Measurements from ENCODE around the gene SH3BP4. TPM values are rescaled to one million over a fixed set of nuclear protein-coding genes. Genes with fewer than 3 reads are reported as not detected.

SH3BP4 gene
- total RNA-seq, 1 experiment from 2014 or later, result 93.8 TPM

DNA sequence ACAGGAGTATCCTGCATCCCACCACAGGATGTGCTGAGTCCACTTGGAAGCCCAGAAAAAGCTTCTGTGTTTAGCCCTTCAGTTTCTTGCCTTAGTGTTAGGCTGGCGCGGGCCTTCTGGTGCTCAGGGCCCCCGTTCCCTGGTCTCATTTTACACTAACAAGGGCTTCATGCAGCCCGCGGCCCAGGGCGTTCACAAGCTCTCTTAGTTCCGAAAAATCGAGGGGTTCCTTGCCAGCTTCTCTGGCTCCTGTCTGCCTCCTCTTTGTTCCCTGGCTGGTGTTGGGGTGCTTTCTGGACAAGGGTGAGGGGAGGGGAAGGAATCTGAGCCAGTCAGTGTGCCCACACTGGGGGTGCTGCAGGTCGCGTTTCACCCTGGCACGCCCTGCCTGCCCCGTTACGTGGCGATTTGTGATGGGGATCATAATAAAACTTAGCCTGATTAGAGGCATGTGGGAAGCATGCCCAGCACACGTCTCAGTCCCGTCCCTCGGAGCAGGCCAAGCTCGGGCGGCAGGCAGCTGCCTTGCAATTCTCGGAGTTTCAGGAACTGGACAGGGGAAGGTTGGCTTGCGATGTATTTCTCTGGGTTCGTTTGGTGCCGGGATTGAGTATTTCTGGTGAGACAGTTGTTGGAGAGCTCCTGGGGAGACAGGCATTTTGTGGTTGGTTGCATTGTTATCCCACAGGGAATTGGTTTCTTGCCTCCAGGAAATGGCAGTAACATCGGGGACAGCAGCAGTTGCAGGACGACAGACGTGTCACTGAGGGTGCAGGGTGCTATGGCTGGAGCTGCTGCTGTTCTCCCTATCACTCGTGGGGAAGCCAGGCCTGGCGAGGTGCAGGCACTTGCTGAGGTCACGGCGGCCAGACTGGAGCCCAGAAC, 22.9 kb downstream of the SH3BP4 start:
- Histone ChIP-seq H3K27me3 (ENCODE audit: insufficient read depth, low read length) (no peaks in the 10 kb centered on the region), H3K56ac (ENCODE audit: insufficient read length, low read depth, low read length) (no peak overlapping the region), H2BK120ac (ENCODE audit: low read depth, low read length, poor library complexity, severe bottlenecking) (no peak overlapping the region), H4K5ac (ENCODE audit: insufficient read length, low read depth, low read length) (no peak overlapping the region), H2AFZ (ENCODE audit: low read length) (no peak overlapping the region), H3K4ac (ENCODE audit: low read depth, low read length) (no peak overlapping the region), H2BK15ac (ENCODE audit: low read depth, low read length) (no peak overlapping the region), H4K91ac (ENCODE audit: insufficient read length, low read depth, low read length) (no peak overlapping the region), H3K4me1 (ENCODE audit: insufficient read depth, low read length) (peaks cover 3% of the 10 kb centered on the region; the same call in 1 of the 2 replicates), H4K20me1 (ENCODE audit: control insufficient read depth, insufficient read depth, insufficient read length) (peaks cover 5% of the 10 kb centered on the region), H3K27ac (ENCODE audit: insufficient read length, low read depth, low read length) (no peak overlapping the region), H3T11ph (ENCODE audit: low read length) (no peak overlapping the region), H3K18ac (ENCODE audit: insufficient read length, low read depth, low read length) (no peak overlapping the region), H2AK5ac (ENCODE audit: insufficient read length, low read length) (no peak overlapping the region), H3K79me1 (ENCODE audit: insufficient read depth, low read depth, low read length, poor library complexity, severe bottlenecking) (peaks cover 6% of the 10 kb centered on the region), H3K4me2 (ENCODE audit: insufficient read depth, insufficient read length, low read length) (no peak overlapping the region), H2BK5ac (ENCODE audit: insufficient read length, low read length) (no peak overlapping the region), H3K9ac (ENCODE audit: extremely low read depth, insufficient read length, low read length) (no peak overlapping the region), H3K23me2 (ENCODE audit: insufficient read length, low read depth, low read length, poor library complexity, severe bottlenecking) (no peaks in the 10 kb centered on the region), H2BK20ac (ENCODE audit: low read depth, low read length, poor library complexity, severe bottlenecking) (no peak overlapping the region), H4K8ac (replicated peaks; ENCODE audit: insufficient read length, low read depth, low read length) (no peak overlapping the region), H3K9me3 (ENCODE audit: control insufficient read depth, low read depth, low read length) (no peaks in the 10 kb centered on the region), H3K23ac (ENCODE audit: insufficient read length, low read depth, low read length) (no peak overlapping the region), H2BK12ac (ENCODE audit: insufficient read length, low read depth, low read length) (no peak overlapping the region), H3K79me2 (ENCODE audit: insufficient read depth, low read length) (peaks cover 22% of the 10 kb centered on the region; the same call in 1 of the 2 replicates), H3K14ac (ENCODE audit: insufficient read depth, low read length) (no peak overlapping the region)
- Mint-ChIP-seq H3K4me1 (peaks cover 54 to 66% of the 10 kb centered on the region in 2 experiments), H3K27me3 (ENCODE audit: low read depth) (no peaks in the 10 kb centered on the region; the same call in 1 of the 2 replicates), H3K4me3 (peak overlapping the region in 1 of 2 experiments; percentile 64; a peak in 2 of 5 replicates), H3K27ac (peak overlapping the region; percentile 87 to 98 (median 96)), H3K9me3 (peaks cover 7% of the 10 kb centered on the region in 2 experiments), H3K36me3 (ENCODE audit: insufficient read depth in 1 of 3, low read depth in 3 of 3) (peaks cover 20 to 45% (median 38%) of the 10 kb centered on the region in 3 experiments)
- no CpG with 5 or more reads among the region's 30 CpGs for WGBS (ENCODE audit: extremely low coverage, insufficient read length, low lambda C conversion rate)
- DNase-seq, result no peak
- TF ChIP-seq, protein P1, sequence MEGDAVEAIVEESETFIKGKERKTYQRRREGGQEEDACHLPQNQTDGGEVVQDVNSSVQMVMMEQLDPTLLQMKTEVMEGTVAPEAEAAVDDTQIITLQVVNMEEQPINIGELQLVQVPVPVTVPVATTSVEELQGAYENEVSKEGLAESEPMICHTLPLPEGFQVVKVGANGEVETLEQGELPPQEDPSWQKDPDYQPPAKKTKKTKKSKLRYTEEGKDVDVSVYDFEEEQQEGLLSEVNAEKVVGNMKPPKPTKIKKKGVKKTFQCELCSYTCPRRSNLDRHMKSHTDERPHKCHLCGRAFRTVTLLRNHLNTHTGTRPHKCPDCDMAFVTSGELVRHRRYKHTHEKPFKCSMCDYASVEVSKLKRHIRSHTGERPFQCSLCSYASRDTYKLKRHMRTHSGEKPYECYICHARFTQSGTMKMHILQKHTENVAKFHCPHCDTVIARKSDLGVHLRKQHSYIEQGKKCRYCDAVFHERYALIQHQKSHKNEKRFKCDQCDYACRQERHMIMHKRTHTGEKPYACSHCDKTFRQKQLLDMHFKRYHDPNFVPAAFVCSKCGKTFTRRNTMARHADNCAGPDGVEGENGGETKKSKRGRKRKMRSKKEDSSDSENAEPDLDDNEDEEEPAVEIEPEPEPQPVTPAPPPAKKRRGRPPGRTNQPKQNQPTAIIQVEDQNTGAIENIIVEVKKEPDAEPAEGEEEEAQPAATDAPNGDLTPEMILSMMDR (conservative IDR thresholded peaks at IDR 0.05), result no peak
